Hepatocyte (in vitro differentiated cells): Measurements from ENCODE around the gene SNAPIN.

Source experiments
- CTCF ChIP-seq: fragments of 200-600 bp; sonication (generic); IDR thresholded peaks from 2 replicates; pipeline ENCODE4 v1.5.1; 2016; ENCODE audit warnings: antibody characterized with exemption, mild to moderate bottlenecking; ENCODE audit not compliant: poor library complexity
- EZH2 ChIP-seq: fragments of 200-600 bp; sonication (generic); IDR thresholded peaks from 2 replicates; pipeline ENCODE4 v1.6.1; 2016; ENCODE audit warnings: antibody characterized with exemption, mild to moderate bottlenecking, borderline replicate concordance
- EZH2phosphoT487 ChIP-seq: fragments of 200-600 bp; sonication (generic); IDR thresholded peaks from one replicate; pipeline ENCODE4 v1.6.1; 2018; ENCODE audit warnings: antibody characterized with exemption, mild to moderate bottlenecking, low read depth, moderate library complexity; ENCODE audit not compliant: unreplicated experiment, severe bottlenecking

GRCh38 chr1:153685544-153686340 is 27.2 kb downstream of the SNAPIN start:
- TF ChIP-seq CTCF (no peak), EZH2 (no peak), EZH2phosphoT487 (no peak)
